ENCODE measurements around the gene DHX15.
"Not testable (repeated sequence)": the region's sequence is repeated elsewhere in the genome, so short reads cannot be mapped to it uniquely, and the experiment has no call there.

The DHX15 gene

DNA sequence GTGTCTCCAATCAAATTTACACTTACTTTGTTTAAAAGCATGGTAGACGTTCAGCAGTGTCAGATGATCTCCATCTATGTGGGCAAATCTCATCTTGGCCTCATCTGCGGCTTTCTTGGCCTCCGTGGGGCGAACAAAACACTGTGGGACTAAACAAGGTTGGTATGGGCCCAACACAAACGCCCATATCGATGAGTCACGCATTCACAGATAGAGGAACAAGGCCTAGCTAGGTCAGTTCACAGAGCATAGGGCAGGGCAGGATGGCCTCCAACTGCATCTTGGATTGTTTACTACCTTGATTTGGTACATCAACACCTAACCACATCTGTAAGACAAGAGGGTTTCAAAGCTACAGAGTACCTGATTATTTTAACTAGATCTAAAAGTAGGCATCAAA lies 47.3 kb downstream of the DHX15 start:
- no peak for DNase-seq

DNA sequence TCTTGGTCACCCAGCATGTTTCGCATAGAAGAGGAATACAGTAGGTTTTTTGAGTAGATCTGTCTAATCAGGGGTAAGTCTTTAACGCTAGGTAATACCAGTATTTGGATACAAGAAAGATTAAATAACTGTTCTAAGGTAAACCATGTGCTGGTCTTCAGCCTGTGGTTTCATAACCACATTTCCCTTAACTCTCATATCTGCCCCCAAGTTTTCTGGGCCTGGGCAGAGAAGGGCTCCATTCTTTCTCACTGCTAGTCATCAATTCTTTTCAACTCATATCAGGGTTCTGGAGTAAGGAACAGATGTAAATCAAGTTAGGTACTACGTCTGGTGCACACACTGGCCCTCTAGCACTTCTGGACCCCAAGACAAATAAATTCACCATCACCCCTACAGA lies 49.0 kb downstream of the DHX15 start:
- DNase-seq: no peak

DNA sequence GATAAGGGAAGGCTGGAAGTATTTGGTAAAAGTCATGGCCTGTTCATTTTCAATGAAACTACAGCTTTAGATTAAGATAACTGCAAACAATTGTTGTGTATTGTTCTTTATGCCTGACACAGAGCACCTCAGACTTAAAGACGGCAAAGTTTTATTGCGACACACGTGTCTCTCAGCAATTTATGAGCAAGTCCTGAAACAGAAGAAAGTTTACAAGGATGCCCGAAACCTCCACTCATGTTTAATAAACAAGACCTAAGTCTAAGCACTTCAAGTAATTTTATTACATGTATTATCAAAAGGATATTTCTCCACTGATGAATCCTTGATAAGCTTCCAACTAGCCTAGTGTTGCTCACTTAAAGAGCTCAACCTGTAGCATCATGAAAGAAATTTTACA lies 51.0 kb downstream of the DHX15 start:
- DNase-seq: no peak

DNA sequence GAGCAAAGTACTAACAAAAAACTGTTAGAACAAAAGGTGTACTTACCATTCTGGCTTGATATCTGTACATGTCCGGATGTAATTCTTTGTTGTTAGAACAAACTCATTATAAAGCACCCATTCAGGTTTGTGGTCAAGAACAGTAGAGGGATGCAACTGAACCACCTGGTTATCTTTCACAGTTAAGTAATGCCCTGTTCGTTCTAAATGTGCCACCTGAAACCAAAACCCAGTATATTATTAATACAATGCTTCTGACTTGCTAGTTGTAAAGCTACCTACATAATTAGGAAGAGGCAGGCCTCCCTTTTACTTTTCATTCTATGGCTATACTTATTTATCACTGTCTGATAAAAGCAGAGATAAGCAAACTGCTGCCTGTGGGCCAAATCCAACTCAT lies 54.8 kb downstream of the DHX15 start:
- DNase-seq: no peak

DNA sequence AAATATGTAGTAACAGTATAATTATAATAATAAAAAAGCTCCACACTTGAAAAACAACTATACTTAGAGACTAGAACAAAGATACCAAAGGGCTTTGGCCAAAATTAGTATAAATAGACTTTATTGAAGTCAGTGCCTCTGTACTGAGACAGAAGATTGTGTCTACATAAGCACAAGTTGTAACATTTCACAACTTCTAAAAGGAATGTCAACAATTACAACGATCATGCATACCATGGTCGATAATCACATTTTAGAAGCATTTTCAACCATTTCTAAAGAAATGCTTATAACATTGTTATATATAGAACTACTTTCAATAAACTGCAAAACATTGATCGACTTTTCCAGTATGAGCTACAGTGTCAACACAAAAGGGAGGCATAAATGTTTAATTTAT lies 57.0 kb downstream of the DHX15 start:
- DNase-seq: no peak

DNA sequence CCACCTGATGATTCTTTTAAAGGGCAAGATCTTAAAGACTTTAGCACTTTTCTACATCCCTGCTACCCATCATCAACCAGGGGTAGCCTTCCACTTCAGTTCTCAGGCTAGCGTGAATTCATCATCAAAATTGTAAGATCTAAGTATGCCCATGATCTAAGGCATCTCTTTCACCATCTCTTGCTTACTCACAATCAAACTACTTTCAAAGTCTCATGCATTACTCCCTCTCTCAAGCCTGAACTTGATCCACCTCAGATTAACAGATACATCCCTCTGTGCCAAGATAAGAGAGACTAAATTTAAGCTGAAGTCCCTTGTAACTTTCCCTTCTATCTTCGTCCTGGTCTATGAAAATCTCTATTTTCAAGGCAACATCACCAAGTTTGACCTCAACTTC lies 62.8 kb downstream of the DHX15 start:
- no peak for DNase-seq

DNA sequence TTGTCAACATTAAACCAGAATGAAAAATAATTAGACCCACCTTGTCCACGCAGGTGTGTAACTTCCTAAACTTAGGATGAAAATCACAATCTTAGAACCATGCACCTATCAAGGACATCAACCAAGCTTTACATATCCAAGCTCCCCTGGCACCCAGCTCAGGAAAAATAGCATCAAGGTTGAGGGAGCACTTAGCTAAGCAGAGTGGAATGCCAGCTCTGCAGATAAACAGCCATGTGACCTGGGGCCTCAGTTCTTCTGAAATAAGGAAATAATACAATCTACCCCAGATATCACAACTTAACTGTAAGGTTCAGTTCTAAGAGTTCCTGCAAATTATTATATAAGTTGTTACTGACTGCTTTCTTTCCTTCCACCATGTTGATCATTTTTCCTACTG lies 64.7 kb downstream of the DHX15 start:
- DNase-seq: no peak

DNA sequence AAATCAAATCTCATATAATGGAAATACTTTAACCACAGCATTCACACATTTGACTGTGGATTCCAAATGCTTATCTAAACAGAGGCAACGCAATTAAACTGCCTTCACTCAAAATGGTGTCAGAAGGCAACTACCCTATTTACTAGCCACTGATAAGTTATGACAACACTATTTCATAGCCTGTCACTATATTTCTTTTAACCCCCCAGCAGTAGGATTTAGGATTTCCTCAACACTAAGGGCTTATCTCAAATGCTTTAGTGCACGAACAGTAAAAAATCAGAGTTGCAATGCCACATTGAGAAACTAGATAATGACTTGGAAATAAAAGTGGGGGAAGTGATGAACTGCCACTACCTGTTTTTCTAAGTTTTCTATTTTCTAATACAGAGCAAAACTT lies 66.7 kb downstream of the DHX15 start:
- no peak for DNase-seq

DNA sequence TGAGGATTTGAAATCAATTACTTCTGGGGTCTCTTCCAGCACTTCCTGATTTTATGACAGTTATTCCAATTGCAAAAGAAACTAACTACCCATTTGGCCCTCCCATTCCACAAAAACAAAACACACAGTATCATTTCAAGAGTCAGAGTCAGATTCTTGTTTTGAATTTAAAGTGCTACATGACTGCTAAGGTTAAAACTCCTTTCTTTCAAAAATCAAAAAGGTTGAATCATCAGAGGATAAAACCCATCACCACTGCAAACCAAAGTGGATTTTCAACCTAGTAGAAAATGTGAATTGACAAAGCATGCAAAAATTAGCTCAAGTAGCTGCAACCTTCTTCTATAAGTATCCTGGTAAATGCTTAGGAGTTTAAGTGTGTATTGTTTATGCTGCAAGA lies 67.4 kb downstream of the DHX15 start:
- no peak for DNase-seq

DNA sequence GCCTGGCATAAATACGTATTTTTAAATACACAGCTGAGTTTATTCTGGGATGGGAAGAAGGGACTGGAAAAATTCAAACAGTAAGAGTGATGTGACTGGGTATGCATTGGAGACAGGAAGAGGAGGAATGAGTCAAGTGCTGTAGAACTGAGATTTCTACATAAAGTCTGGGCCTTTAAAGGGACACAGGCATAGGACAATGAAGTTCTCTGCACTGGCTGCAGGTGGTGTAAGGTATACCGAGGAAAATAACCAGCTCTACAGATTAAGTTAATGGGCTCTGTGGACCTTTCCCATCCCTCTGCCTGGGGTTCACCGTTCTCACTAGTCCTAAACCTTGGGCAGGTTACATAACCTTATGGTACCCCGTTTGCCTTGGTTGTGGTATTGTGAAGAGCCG lies 68.7 kb downstream of the DHX15 start:
- DNase-seq: no peak

DNA sequence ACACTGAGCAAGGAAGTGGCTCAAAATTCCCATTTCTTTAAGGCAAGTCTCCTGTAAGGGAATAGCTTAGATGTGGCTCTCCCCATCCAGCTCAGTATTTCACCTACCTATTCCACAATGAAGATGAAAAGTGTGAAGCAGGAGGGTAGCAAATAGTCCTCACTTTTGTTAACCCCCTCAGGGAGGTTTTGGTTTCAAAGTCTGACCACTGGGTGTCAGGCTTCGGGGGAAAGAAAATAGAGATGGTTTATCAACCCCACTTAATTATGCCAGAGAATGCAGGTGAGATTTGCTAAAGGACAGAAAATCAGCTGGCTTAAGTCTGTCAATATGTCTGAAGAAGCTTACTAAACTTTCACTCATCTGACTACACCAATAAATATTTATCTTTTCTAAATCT lies 69.5 kb downstream of the DHX15 start:
- DNase-seq: no peak

DNA sequence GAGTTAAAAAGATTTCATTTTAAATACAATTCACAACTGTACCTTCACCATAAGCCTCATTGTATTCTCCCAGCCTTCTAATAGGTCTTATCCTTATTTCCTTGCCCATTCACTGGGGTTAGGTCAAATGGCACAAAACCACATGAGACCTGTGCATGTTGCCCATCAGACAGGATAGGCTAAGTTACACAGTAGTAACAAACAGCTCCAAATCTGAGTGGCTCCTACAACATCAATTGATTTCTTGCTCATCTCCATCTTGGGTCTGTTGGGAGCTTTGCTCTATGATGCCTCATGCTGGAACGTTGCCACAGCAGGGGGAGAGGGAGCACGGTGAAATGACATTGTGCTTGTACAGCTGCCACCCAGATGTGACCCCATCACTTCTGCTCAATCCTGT lies 70.6 kb downstream of the DHX15 start:
- no peak for DNase-seq

DNA sequence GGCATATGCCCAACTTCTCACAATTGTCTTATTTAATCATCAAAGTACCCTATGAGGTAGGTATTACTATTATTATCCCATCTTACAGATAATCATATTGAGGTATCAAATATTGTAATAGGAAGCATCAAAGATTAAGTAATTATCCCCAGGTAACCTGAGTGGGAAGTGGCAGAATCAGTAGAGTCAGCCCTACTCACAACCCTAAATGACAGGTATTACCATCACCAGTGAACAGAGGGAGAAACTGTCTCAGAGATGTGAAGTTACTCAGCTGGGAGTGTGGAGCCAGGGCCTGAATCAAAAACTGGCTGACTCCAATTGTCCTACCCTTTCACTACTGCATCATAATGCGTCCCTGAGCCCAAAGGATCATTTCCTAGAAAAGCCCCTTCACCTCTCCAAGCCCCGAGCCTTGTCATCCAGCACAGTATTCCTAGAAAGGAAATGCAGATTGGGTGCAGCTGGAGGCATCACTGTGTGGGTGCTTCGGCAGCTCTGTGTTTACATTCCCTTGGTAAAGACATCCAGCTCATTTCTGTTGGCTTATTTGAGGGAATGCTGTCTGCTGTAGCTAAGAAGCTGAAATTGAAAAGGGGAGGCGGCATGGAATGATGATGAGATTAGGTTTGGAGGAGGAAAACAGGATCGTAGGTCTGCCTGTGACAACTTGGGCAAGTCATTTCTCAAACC lies 72.8 kb downstream of the DHX15 start:
- DNase-seq: no peak

DNA sequence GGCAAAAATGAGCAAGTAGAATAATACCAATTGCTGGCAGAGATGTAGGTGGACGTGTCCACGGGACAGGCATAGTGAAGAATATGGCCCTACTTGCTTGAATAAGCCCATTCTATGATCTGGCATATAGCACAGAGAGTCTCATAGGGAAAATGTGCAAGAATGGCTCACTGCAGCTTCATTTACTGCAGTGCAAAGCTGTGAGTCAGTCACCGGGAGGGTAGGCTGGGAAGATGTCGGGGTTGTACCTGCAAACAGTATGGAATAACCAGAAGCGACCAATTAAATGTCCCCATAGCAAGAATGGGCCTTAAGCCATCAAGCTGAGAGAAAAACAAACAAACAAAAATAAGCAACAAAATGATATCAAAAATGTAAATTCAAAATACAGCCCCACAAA lies 74.3 kb downstream of the DHX15 start:
- DNase-seq: no peak

DNA sequence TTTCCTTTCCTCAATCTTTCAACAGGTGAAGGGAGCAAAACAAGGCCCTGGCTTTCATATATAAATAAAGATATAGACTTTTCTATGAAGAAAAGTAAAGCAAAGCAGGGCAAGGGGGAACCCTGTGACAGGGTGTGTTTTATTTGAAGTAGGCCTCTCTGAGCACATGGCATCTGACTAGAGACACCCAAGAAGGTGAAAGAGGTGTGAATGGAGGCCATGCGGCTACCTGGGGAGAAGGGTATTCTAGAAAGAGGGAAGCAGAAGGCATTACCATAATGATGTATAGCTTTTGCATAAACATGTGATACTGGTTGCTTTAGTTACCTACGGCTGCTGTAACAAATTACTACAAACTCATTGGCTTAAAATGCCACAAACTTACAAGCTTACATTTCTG lies 75.8 kb downstream of the DHX15 start:
- DNase-seq: no peak

DNA sequence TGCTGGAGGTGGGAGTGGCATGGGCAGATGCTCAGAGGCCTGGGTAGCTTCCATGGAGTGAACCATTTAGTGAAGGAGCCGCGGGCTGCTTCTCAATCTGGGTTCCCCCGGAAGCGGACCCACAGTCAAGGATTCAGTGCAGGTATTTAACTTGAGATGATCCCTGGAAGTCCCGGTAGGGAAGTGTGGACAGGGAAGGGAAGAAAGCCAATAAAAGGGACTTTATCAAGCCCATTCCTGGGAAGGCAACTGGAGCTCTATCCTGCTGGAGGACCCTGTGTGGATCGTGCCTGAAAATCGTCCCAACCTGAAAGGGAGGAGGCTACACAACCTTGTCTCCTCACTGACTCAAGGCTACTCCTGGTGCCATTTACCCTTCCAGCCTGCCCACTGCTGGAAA lies 76.9 kb downstream of the DHX15 start:
- DNase-seq: no peak

DNA sequence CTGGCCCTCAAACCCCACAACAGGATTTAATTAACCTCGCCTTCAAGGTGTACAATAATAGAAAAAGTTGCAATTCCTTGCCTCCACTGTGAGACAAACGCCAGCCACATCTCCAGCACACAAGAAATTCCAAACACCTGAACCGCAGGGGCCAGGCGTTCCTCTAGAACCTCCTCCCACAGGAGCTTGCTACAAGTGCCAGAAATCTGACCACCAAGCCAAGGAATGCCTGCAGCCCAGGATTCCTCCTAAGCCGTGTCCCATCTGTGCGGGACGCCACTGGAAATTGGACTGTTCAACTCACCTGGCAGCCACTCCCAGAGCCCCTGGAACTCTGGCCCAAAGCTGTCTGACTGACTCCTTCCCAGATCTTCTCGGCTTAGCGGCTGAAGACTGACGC lies 81.3 kb downstream of the DHX15 start:
- not testable (repeated sequence) for DNase-seq

DNA sequence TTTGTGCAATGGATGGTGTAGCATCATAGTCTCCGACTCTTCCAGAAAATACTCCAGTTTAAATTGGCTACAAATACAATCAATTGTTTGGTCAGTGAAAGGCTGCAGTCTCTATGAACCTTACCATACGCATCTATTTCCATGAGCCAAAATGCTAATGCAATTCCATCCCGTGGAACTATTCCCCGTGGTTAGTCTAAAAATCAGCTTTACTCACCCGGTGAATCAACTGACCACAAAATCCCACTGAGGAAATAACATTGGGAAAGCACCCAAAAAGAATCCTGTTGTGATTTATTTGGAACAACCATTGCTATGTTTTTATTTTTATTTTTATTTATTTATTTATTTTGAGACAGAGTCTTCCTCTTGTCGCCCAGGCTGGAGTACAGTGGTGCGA lies 87.1 kb downstream of the DHX15 start:
- no peak for DNase-seq

DNA sequence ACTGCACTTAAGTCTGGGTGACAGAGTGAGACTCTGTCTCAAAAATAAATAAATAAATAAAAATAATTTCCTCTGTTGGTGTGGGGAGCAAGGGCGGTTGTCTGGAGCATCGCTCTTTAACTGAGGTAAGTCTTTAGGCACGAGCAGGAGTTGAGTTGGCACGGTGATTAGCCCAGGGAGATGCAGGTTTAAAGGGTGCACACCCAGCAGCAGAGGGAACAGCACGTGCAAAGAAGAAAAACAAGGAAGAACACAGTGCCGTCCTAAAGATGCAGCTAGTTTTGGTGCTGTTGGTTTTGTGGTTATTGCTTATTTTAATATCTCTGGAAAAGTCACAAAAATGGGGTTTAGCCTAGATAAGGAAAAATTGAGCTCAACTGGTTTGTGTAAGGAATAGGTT lies 87.8 kb downstream of the DHX15 start:
- no peak for DNase-seq

DNA sequence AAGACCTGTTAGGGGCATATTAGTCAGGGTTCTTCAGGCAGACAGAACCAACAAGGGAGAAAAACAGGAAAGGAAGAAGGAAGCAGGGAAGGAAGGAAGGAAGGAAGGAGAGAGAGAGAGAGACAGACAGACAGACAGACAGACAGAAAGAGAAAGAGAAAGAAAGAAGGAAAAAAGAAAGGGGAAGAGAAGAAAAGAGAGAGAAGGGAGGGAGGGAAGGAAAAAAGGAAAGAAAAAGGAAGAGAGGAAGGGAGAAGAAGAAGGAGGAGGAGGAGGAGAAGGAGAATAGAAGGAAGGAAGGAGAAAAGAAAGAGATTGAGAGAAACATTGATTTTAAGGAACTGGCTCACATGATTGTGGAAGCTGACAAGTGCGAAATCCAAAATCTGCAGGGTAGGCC lies 89.0 kb downstream of the DHX15 start:
- no peak for DNase-seq

DNA sequence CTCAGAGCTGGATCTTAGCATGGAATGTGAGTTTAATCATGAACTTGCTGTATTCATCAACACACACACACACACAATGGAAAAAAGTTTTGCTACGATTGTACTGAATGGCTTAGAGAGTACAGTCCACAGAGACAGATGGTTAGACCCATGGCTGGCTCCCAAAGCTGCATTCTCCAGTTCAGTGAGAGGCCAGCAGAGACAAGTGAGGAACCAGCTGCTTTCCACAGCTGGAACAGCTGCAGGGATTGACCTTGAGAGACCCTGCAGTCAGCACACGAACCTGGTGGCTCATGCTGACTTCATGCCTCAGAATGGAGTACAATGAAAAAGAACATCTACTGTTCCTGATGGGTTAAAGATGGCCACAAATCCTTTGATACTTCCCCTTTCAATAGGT lies 94.5 kb downstream of the DHX15 start:
- no peak for DNase-seq

DNA sequence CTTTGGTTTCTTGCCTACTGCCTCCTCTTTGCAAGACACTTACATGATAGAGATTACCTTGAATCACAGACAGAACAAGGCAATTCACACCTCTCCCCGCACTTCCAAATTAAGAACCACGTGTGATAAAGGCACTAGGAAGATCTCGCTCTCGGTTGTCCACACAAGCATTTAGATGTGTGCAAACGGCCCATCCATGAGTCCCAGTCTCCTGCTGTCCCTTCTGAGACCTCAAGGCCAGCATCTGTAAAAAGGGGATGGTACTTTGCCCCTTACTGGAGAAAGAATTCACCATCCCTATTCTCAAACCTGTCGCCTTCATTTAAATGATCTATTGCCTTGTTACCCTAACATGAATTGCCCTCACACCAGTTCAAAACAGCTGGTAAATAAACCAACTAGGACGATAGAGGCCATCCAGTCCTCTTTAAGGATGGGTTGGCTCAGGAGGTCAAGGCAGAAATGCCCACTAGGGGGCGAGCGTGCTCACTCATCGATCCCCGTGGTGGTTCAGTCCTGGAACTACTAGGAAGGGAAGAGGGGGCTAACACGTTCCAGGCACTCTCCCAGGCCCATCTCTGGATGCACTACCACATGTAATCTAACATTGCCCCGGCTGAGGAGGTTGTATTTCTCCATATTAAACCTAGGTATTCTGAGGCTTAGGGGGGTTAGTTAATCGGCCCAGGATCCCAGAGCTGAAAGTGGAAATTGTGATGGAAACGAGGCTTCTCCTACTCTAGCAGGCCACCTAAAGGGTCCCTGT lies 95.8 kb downstream of the DHX15 start:
- DNase-seq: peak; percentile 28

DNA sequence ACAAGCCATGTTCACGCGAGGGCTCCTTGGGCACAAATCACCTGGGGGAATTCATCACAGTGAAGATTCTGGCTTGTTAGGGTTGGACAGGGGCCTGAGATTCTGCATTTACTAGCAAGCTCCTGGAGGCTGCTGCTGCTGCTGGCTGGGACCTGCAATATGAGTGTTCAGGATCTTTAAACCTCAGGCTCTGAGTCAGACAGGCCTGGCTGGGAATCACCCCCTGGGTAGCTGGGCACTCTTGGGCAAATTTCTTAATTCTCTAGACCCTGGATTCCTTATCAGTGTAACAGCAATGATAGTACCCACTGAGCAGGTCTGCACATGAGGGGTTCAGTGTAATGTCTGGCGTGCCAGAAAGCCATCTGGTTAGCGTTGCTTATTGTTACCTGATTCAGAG lies 101.5 kb downstream of the DHX15 start:
- no peak for DNase-seq

DNA sequence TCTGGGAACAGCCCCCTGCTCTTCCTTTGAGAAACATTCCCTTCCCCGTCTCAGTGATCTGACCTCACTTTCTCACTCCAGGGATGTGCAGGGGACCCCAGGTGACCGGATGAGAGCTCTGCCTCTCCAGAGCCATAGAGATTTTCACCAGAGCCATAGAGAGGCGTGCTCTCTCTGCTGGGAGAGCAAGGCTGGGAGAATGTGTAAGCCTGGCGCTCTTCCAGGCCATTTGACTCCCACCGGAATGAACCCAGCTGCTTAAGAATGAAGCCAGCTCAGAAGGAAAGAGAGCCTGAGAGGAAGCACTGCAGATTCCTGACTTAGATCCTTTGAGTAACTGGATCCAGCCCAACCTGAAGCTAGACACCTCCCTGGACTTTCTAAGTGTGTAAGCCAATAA lies 106.4 kb downstream of the DHX15 start:
- DNase-seq: peak; percentile 25

Data from amniotic stem cell (primary cell).